HCEC 1CT (cell line): Measurements from ENCODE around the gene DYRK4.

Source experiments
- DNase-seq: peaks from one replicate; pipeline ENCODE4 v3.0.0-alpha.2; 2017

The DYRK4 gene

GRCh38 chr12:4564818-4565217 lies 2.8 kb downstream of the DYRK4 start:
- DNase-seq: no peak

- DNase-seq: no peak
These were observed 4.5 kb downstream of the DYRK4 start for GRCh38 chr12:4566474-4566873.

GRCh38 chr12:4567073-4567881 lies 5.3 kb downstream of the DYRK4 start:
- no peak for DNase-seq

GRCh38 chr12:4569261-4569660 lies 7.3 kb downstream of the DYRK4 start:
- no peak for DNase-seq

GRCh38 chr12:4572680-4573079 lies 10.7 kb downstream of the DYRK4 start:
- DNase-seq: no peak

- DNase-seq: peak; percentile 39
These were observed 17.5 kb downstream of the DYRK4 start for GRCh38 chr12:4579305-4580102.

GRCh38 chr12:4580281-4580688 lies 18.3 kb downstream of the DYRK4 start:
- DNase-seq: no peak

- DNase-seq: no peak
These were observed 22.3 kb downstream of the DYRK4 start for GRCh38 chr12:4584281-4584680.

- DNase-seq: no peak
These were observed 22.9 kb downstream of the DYRK4 start for GRCh38 chr12:4584896-4585295.

- DNase-seq: no peak
These were observed 24.5 kb downstream of the DYRK4 start for GRCh38 chr12:4586500-4586899.

GRCh38 chr12:4587108-4587507 lies 25.1 kb downstream of the DYRK4 start:
- no peak for DNase-seq

GRCh38 chr12:4588916-4589315 lies 26.9 kb downstream of the DYRK4 start:
- DNase-seq: no peak

GRCh38 chr12:4589941-4590340 lies 27.9 kb downstream of the DYRK4 start:
- peak; percentile 54 for DNase-seq

- DNase-seq: no peak
These were observed 29.2 kb downstream of the DYRK4 start for GRCh38 chr12:4591180-4591687.

- DNase-seq: no peak
These were observed 33.9 kb downstream of the DYRK4 start for GRCh38 chr12:4595881-4596280.

- no peak for DNase-seq
These were observed 41.4 kb downstream of the DYRK4 start for GRCh38 chr12:4603421-4603820.

GRCh38 chr12:4603946-4604345 lies 41.9 kb downstream of the DYRK4 start:
- DNase-seq: no peak

- peak; percentile 92 for DNase-seq
These were observed 42.7 kb downstream of the DYRK4 start for GRCh38 chr12:4604684-4605193.

- no peak for DNase-seq
These were observed 45.0 kb downstream of the DYRK4 start for GRCh38 chr12:4607056-4607455.

GRCh38 chr12:4609071-4609470 lies 47.1 kb downstream of the DYRK4 start:
- no peak for DNase-seq

- no peak for DNase-seq
These were observed 48.5 kb downstream of the DYRK4 start for GRCh38 chr12:4610481-4610880.

GRCh38 chr12:4615667-4616066 lies 53.7 kb downstream of the DYRK4 start:
- no peak for DNase-seq

GRCh38 chr12:4621511-4621910 lies 59.5 kb downstream of the DYRK4 start:
- DNase-seq: no peak

- DNase-seq: no peak
These were observed 64.5 kb downstream of the DYRK4 start for GRCh38 chr12:4626543-4626942.
